Stimulated activated CD8-positive, alpha-beta memory T cell treated with anti-CD3 and anti-CD28 coated beads, Interleukin-7, amount 100 ng/mL, for 4 hours (primary cell): ENCODE data around the gene NRK.
"Not testable (repeated sequence)": the region's sequence is repeated elsewhere in the genome, so short reads cannot be mapped to it uniquely, and the experiment has no call there.

Source experiments
- DNase-seq, 2 donors: peaks; one replicate each; pipeline ENCODE4 v3.0.0-alpha.2; 2020; ENCODE audit warnings: low read depth in 2 of 2

NRK gene

GRCh38 chrX:105822138-105823091 lies at the start of gene NRK:
TSS of gene NRK (plus strand) at chrX:105822539. CDS start at chrX:105822846, 307 bp downstream.
- DNase-seq = no peak

- DNase-seq = no peak
Observed at GRCh38 chrX:105773801-105774200, 48.5 kb upstream of the NRK start.

GRCh38 chrX:105775679-105776078 lies 46.7 kb upstream of the NRK start:
- DNase-seq = no peak

- no peak for DNase-seq
Observed at GRCh38 chrX:105781804-105782203, 40.5 kb upstream of the NRK start.

- DNase-seq = not testable (repeated sequence)
Observed at GRCh38 chrX:105796877-105797276, 25.5 kb upstream of the NRK start.

- DNase-seq = no peak
Observed at GRCh38 chrX:105803891-105804290, 18.4 kb upstream of the NRK start.

- not testable (repeated sequence) for DNase-seq
Observed at GRCh38 chrX:105805655-105806054, 16.7 kb upstream of the NRK start.

- DNase-seq = no peak
Observed at GRCh38 chrX:105816517-105816916, 5.8 kb upstream of the NRK start.

- no peak for DNase-seq
Observed at GRCh38 chrX:105820247-105820646, 2.1 kb upstream of the NRK start.

GRCh38 chrX:105821471-105822121 lies 743 bp upstream of the NRK start:
- no peak for DNase-seq

- DNase-seq = no peak
Observed at GRCh38 chrX:105823092-105823455, 735 bp downstream of the NRK start.

GRCh38 chrX:105829011-105829410 lies 6.7 kb downstream of the NRK start:
- no peak for DNase-seq

- DNase-seq = no peak
Observed at GRCh38 chrX:105837232-105837631, 14.9 kb downstream of the NRK start.

GRCh38 chrX:105845631-105846030 lies 23.3 kb downstream of the NRK start:
- no peak for DNase-seq

GRCh38 chrX:105850100-105850499 lies 27.8 kb downstream of the NRK start:
- DNase-seq = not testable (repeated sequence)

- DNase-seq = no peak
Observed at GRCh38 chrX:105865709-105866108, 43.4 kb downstream of the NRK start.

- DNase-seq = no peak
Observed at GRCh38 chrX:105869701-105870100, 47.4 kb downstream of the NRK start.

GRCh38 chrX:105870445-105870844 lies 48.1 kb downstream of the NRK start:
- DNase-seq = no peak

GRCh38 chrX:105872941-105873340 lies 50.6 kb downstream of the NRK start:
- DNase-seq = no peak

GRCh38 chrX:105874790-105875189 lies 52.5 kb downstream of the NRK start:
- DNase-seq = no peak

- no peak for DNase-seq
Observed at GRCh38 chrX:105876658-105877057, 54.3 kb downstream of the NRK start.

- no peak for DNase-seq
Observed at GRCh38 chrX:105880491-105880890, 58.2 kb downstream of the NRK start.
